WI38 (cell line): ENCODE data around the gene CABLES2.
"Not testable (repeated sequence)": the region's sequence is repeated elsewhere in the genome, so short reads cannot be mapped to it uniquely, and the experiment has no call there.

ENCODE experiments used
- H3K4me3 ChIP-seq: 2 replicates; pipeline ENCODE4 v1.5.1; 2011; ENCODE audit warnings: low read depth, mild to moderate bottlenecking, control low read depth, low read length
- CTCF ChIP-seq: IDR thresholded peaks from 2 replicates; pipeline ENCODE4 v1.5.1; 2012; ENCODE audit warnings: low read depth, mild to moderate bottlenecking, control low read depth, low read length

CABLES2 gene

GRCh38 chr20:62376112-62377063 lies 30.7 kb downstream of the CABLES2 start:
- no peak for TF ChIP-seq CTCF
- H3K4me3 ChIP-seq: no peak overlapping the region

GRCh38 chr20:62374331-62375152 lies 32.5 kb downstream of the CABLES2 start:
- TF ChIP-seq CTCF: no peak
- H3K4me3 ChIP-seq: no peak overlapping the region

GRCh38 chr20:62373631-62374179 lies 33.4 kb downstream of the CABLES2 start:
- H3K4me3 ChIP-seq: not testable (repeated sequence)

- no peak overlapping the region for H3K4me3 ChIP-seq
- TF ChIP-seq CTCF: no peak
Measured at GRCh38 chr20:62372042-62372993, 34.8 kb downstream of the CABLES2 start.

- no peak for TF ChIP-seq CTCF
- H3K4me3 ChIP-seq: no peak overlapping the region
Measured at GRCh38 chr20:62371588-62372041, 35.5 kb downstream of the CABLES2 start.

GRCh38 chr20:62370807-62371587 lies 36.1 kb downstream of the CABLES2 start:
- no peak overlapping the region for H3K4me3 ChIP-seq
- no peak for TF ChIP-seq CTCF
